Neural cell (in vitro differentiated cells): Measurements from ENCODE around the gene TSNAXIP1. TPM values are rescaled to one million over a fixed set of nuclear protein-coding genes. Genes with fewer than 3 reads are reported as not detected.

Source experiments
- H2AFZ ChIP-seq: fragments of 200-600, 300-800 bp; sonication (generic), shearing (Covaris generic); 2 replicates; pipeline ENCODE4 v1.6.0; 2014; ENCODE audit warnings: low read depth, mild to moderate bottlenecking, antibody characterized with exemption, low read length, moderate library complexity
- H3F3A ChIP-seq: fragments of 200-600 bp; shearing (Covaris generic); 2 replicates; pipeline ENCODE4 v1.6.1; 2016; ENCODE audit warnings: mild to moderate bottlenecking, moderate library complexity, mixed read lengths, antibody characterized with exemption, low read length; ENCODE audit not compliant: insufficient read depth, poor library complexity, severe bottlenecking
- H3K27ac ChIP-seq: fragments of 200-600, 300-800 bp; sonication (generic), shearing (Covaris generic); 2 replicates; pipeline ENCODE4 v1.5.1; 2014; ENCODE audit warnings: mild to moderate bottlenecking, low read length, moderate library complexity
- H3K27me3 ChIP-seq: fragments of 300-800, 200-600 bp; sonication (generic), shearing (Covaris generic); 2 replicates; pipeline ENCODE4 v1.6.0; 2014; ENCODE audit warnings: mild to moderate bottlenecking, low read depth, low read length, moderate library complexity; ENCODE audit not compliant: insufficient read depth
- H3K36me3 ChIP-seq: fragments of 300-800, 200-600 bp; sonication (generic), shearing (Covaris generic); 2 replicates; pipeline ENCODE4 v1.5.1; 2014; ENCODE audit warnings: mild to moderate bottlenecking, antibody characterized with exemption, low read length, moderate library complexity; ENCODE audit not compliant: insufficient read depth
- H3K4me2 ChIP-seq: fragments of 300-800, 200-600 bp; sonication (generic), shearing (Covaris generic); 2 replicates; pipeline ENCODE4 v1.6.0; 2014; ENCODE audit warnings: mild to moderate bottlenecking, low read length
- H3K4me3 ChIP-seq: fragments of 300-800, 200-600 bp; sonication (generic), shearing (Covaris generic); 2 replicates; pipeline ENCODE4 v1.5.1; 2014; ENCODE audit warnings: mild to moderate bottlenecking, low read length, moderate library complexity
- H3K79me2 ChIP-seq: fragments of 200-600 bp; shearing (Covaris generic); replicated peaks from 2 replicates; pipeline ENCODE4 v1.6.0; 2014; ENCODE audit warnings: mild to moderate bottlenecking, low read length, moderate library complexity; ENCODE audit not compliant: insufficient read depth
- H3K9ac ChIP-seq: fragments of 300-800, 200-600 bp; sonication (generic), shearing (Covaris generic); 2 replicates; pipeline ENCODE4 v1.6.1; 2016; ENCODE audit warnings: mild to moderate bottlenecking, low read length, mixed read lengths
- H3K9me2 ChIP-seq: fragments of 200-600 bp; shearing (Covaris generic); 2 replicates; pipeline ENCODE4 v1.6.1; 2016; ENCODE audit warnings: mild to moderate bottlenecking, low read length, mixed read lengths; ENCODE audit not compliant: insufficient read depth
- H3K9me3 ChIP-seq: fragments of 200-600, 300-800 bp; sonication (generic), shearing (Covaris generic); 2 replicates; pipeline ENCODE4 v1.6.1; 2016; ENCODE audit warnings: mild to moderate bottlenecking, mixed run types, low read length, moderate library complexity, mixed read lengths
- H4K20me1 ChIP-seq: fragments of 200-600 bp; shearing (Covaris generic); 2 replicates; pipeline ENCODE4 v1.6.1; 2016; ENCODE audit warnings: mild to moderate bottlenecking, mixed run types; ENCODE audit not compliant: insufficient read depth
- CTCF ChIP-seq: fragments of 450-650 bp; IDR thresholded peaks from 2 replicates; pipeline ENCODE4 v1.5.1; 2014; ENCODE audit warnings: antibody characterized with exemption, mild to moderate bottlenecking, moderate library complexity; ENCODE audit not compliant: poor library complexity, severe bottlenecking
- EP300 ChIP-seq: fragments of 450-650 bp; conservative IDR thresholded peaks from 2 replicates; pipeline ENCODE4 v1.6.1; 2014; ENCODE audit warnings: antibody characterized with exemption, mild to moderate bottlenecking, moderate library complexity; ENCODE audit not compliant: poor library complexity, severe bottlenecking
- EZH2 ChIP-seq: fragments of 200-600, 300-800 bp; shearing (Covaris generic), sonication (generic); IDR thresholded peaks from 2 replicates; pipeline ENCODE4 v1.6.1; 2014; ENCODE audit warnings: antibody characterized with exemption, low read length, borderline replicate concordance, mild to moderate bottlenecking; ENCODE audit not compliant: insufficient read depth, poor library complexity, severe bottlenecking
- MXI1 ChIP-seq: fragments of 450-650 bp; conservative IDR thresholded peaks from 2 replicates; pipeline ENCODE4 v1.6.1; 2014; ENCODE audit warnings: antibody characterized with exemption, mild to moderate bottlenecking; ENCODE audit not compliant: poor library complexity, severe bottlenecking
- POLR2AphosphoS5 ChIP-seq: IDR thresholded peaks from 2 replicates; pipeline ENCODE4 v1.6.1; 2012
- RAD21 ChIP-seq: fragments of 450-650 bp; conservative IDR thresholded peaks from 2 replicates; pipeline ENCODE4 v1.6.1; 2014; ENCODE audit warnings: antibody characterized with exemption, mild to moderate bottlenecking, moderate library complexity
- REST ChIP-seq: IDR thresholded peaks from 2 replicates; pipeline ENCODE4 v1.6.1; 2012; ENCODE audit warnings: borderline replicate concordance
- SMC3 ChIP-seq: fragments of 450-650 bp; conservative IDR thresholded peaks from 2 replicates; pipeline ENCODE4 v1.6.1; 2014; ENCODE audit warnings: antibody characterized with exemption, mild to moderate bottlenecking, moderate library complexity; ENCODE audit not compliant: poor library complexity
- TAF1 ChIP-seq: IDR thresholded peaks from 2 replicates; pipeline ENCODE4 v1.6.1; 2012; ENCODE audit warnings: low read depth
- polyA plus RNA-seq: library from polyadenylated mRNA; depleted of rRNA; stranded (reverse); fragments of >200 nt; gene quantifications from 2 replicates; pipeline ENCODE4 v1.2.3, GENCODE V29; 2014

TSNAXIP1 gene
- polyA plus RNA-seq, 1 donor from 2014 or later: 31.0 TPM

- Histone ChIP-seq H3K9me2 (no peaks in the 10 kb centered on the region), H2AFZ (no peak overlapping the region)
Measured at GRCh38 chr16:67775273-67775672, 31.4 kb upstream of the TSNAXIP1 start.

GRCh38 chr16:67779256-67780014 lies 27.3 kb upstream of the TSNAXIP1 start:
- no peak overlapping the region for H2AFZ ChIP-seq
- H3K27me3 ChIP-seq: no peaks in the 10 kb centered on the region
- TF ChIP-seq POLR2AphosphoS5 (no peak), EZH2 (no peak)
- no peaks in the 10 kb centered on the region for H3F3A ChIP-seq
- peaks cover 6% of the 10 kb centered on the region for H3K79me2 ChIP-seq
- no peak overlapping the region for H3K4me3 ChIP-seq
- H4K20me1 ChIP-seq: no peaks in the 10 kb centered on the region
- H3K9me2 ChIP-seq: no peaks in the 10 kb centered on the region
- no peaks in the 10 kb centered on the region for H3K36me3 ChIP-seq
- no peaks in the 10 kb centered on the region for H3K9me3 ChIP-seq
- H3K4me2 ChIP-seq: no peak overlapping the region
- H3K9ac ChIP-seq: no peak overlapping the region
- H3K27ac ChIP-seq: no peak overlapping the region

More at GRCh38 chr16:67775273-67775672, 31.4 kb upstream of the TSNAXIP1 start:
- H3K36me3 ChIP-seq: no peaks in the 10 kb centered on the region
- H3K4me3 ChIP-seq: no peak overlapping the region
- H3K27ac ChIP-seq: no peak overlapping the region
- no peak for TF ChIP-seq TAF1
- no peak for TF ChIP-seq REST
- TF ChIP-seq EP300: no peak
- no peak for TF ChIP-seq RAD21
- no peak for TF ChIP-seq MXI1
- TF ChIP-seq CTCF: no peak
- no peak for TF ChIP-seq SMC3
- TF ChIP-seq EZH2: no peak
- H3F3A ChIP-seq: no peaks in the 10 kb centered on the region
- H3K9me3 ChIP-seq: no peaks in the 10 kb centered on the region
- no peaks in the 10 kb centered on the region for H4K20me1 ChIP-seq
- H3K4me2 ChIP-seq: no peak overlapping the region
- no peaks in the 10 kb centered on the region for H3K79me2 ChIP-seq
- no peak overlapping the region for H3K9ac ChIP-seq
- H3K27me3 ChIP-seq: no peaks in the 10 kb centered on the region
